Measurements from ENCODE around the gene CEMIP.
A peak's percentile ranks its signal among the peaks of the same experiment; 100 is the strongest.

The CEMIP gene

GRCh38 chr15:80778964-80779657 lies at the start of gene CEMIP:
CEMIP (plus strand) TSS chr15:80779370; CDS start chr15:80873880, 94,510 bp downstream.
- H3K27me3 Mint-ChIP-seq: peaks cover 63% of the 10 kb centered on the region
- peak within 1 kb of the TSS; percentile 46 for H3K4me3 Mint-ChIP-seq
- DNase-seq (ENCODE audit: low spot score in 2 of 2) (no peak), ATAC-seq (replicated peaks; ENCODE audit: extremely low read depth, poor library complexity, severe bottlenecking) (no peak)
- H3K36me3 Mint-ChIP-seq (ENCODE audit: insufficient read depth): peaks cover 2% of the 10 kb centered on the region
- H3K4me1 Mint-ChIP-seq: peaks cover 9% of the 10 kb centered on the region
- no peak within 1 kb of the TSS for H3K27ac Mint-ChIP-seq (ENCODE audit: low read depth)
- H3K9me3 Mint-ChIP-seq: no peaks in the 10 kb centered on the region

GRCh38 chr15:80730387-80730786 lies 48.8 kb upstream of the CEMIP start:
- DNase-seq (ENCODE audit: low spot score in 2 of 2) (no peak), ATAC-seq (replicated peaks; ENCODE audit: extremely low read depth, poor library complexity, severe bottlenecking) (no peak)
- Mint-ChIP-seq H3K4me1 (peaks cover 13% of the 10 kb centered on the region), H3K9me3 (no peaks in the 10 kb centered on the region), H3K36me3 (ENCODE audit: insufficient read depth) (no peaks in the 10 kb centered on the region), H3K27ac (ENCODE audit: low read depth) (no peak overlapping the region), H3K4me3 (no peak overlapping the region), H3K27me3 (no peaks in the 10 kb centered on the region)

- no peaks in the 10 kb centered on the region for H3K36me3 Mint-ChIP-seq (ENCODE audit: insufficient read depth)
- H3K4me3 Mint-ChIP-seq: no peak overlapping the region
- no peaks in the 10 kb centered on the region for H3K27me3 Mint-ChIP-seq
- ATAC-seq (replicated peaks; ENCODE audit: extremely low read depth, poor library complexity, severe bottlenecking): no peak
- H3K9me3 Mint-ChIP-seq: no peaks in the 10 kb centered on the region
- H3K27ac Mint-ChIP-seq (ENCODE audit: low read depth): no peak overlapping the region
- H3K4me1 Mint-ChIP-seq: peaks cover 13% of the 10 kb centered on the region
- no peak for DNase-seq (ENCODE audit: low spot score in 2 of 2)
These were observed 48.2 kb upstream of the CEMIP start for GRCh38 chr15:80730926-80731325.

GRCh38 chr15:80732167-80732566 lies 47.0 kb upstream of the CEMIP start:
- Mint-ChIP-seq H3K4me3 (no peak overlapping the region), H3K4me1 (peaks cover 13% of the 10 kb centered on the region), H3K27ac (ENCODE audit: low read depth) (no peak overlapping the region), H3K27me3 (no peaks in the 10 kb centered on the region), H3K36me3 (ENCODE audit: insufficient read depth) (no peaks in the 10 kb centered on the region), H3K9me3 (no peaks in the 10 kb centered on the region)
- ATAC-seq (replicated peaks; ENCODE audit: extremely low read depth, poor library complexity, severe bottlenecking): no peak
- no peak for DNase-seq (ENCODE audit: low spot score in 2 of 2)

- Mint-ChIP-seq H3K27me3 (no peaks in the 10 kb centered on the region), H3K9me3 (no peaks in the 10 kb centered on the region), H3K4me3 (no peak overlapping the region), H3K4me1 (peaks cover 13% of the 10 kb centered on the region), H3K36me3 (ENCODE audit: insufficient read depth) (no peaks in the 10 kb centered on the region), H3K27ac (ENCODE audit: low read depth) (no peak overlapping the region)
- DNase-seq (ENCODE audit: low spot score in 2 of 2) (no peak), ATAC-seq (replicated peaks; ENCODE audit: extremely low read depth, poor library complexity, severe bottlenecking) (no peak)
These were observed 46.4 kb upstream of the CEMIP start for GRCh38 chr15:80732818-80733217.

GRCh38 chr15:80733460-80733859 lies 45.7 kb upstream of the CEMIP start:
- no peaks in the 10 kb centered on the region for H3K27me3 Mint-ChIP-seq
- DNase-seq (ENCODE audit: low spot score in 2 of 2) (no peak), ATAC-seq (replicated peaks; ENCODE audit: extremely low read depth, poor library complexity, severe bottlenecking) (no peak)
- H3K9me3 Mint-ChIP-seq: no peaks in the 10 kb centered on the region
- no peak overlapping the region for H3K27ac Mint-ChIP-seq (ENCODE audit: low read depth)
- no peaks in the 10 kb centered on the region for H3K36me3 Mint-ChIP-seq (ENCODE audit: insufficient read depth)
- H3K4me1 Mint-ChIP-seq: peaks cover 13% of the 10 kb centered on the region
- no peak overlapping the region for H3K4me3 Mint-ChIP-seq

GRCh38 chr15:80735344-80735743 lies 43.8 kb upstream of the CEMIP start:
- Mint-ChIP-seq H3K9me3 (no peaks in the 10 kb centered on the region), H3K36me3 (ENCODE audit: insufficient read depth) (no peaks in the 10 kb centered on the region), H3K27ac (ENCODE audit: low read depth) (no peak overlapping the region), H3K27me3 (no peaks in the 10 kb centered on the region), H3K4me1 (peaks cover 13% of the 10 kb centered on the region), H3K4me3 (no peak overlapping the region)
- ATAC-seq (replicated peaks; ENCODE audit: extremely low read depth, poor library complexity, severe bottlenecking): no peak
- DNase-seq (ENCODE audit: low spot score in 2 of 2): no peak

- ATAC-seq (replicated peaks; ENCODE audit: extremely low read depth, poor library complexity, severe bottlenecking) (no peak), DNase-seq (ENCODE audit: low spot score in 2 of 2) (no peak)
- Mint-ChIP-seq H3K4me3 (no peak overlapping the region), H3K27ac (ENCODE audit: low read depth) (no peak overlapping the region), H3K36me3 (ENCODE audit: insufficient read depth) (no peaks in the 10 kb centered on the region), H3K4me1 (peaks cover 13% of the 10 kb centered on the region), H3K27me3 (no peaks in the 10 kb centered on the region), H3K9me3 (no peaks in the 10 kb centered on the region)
These were observed 42.6 kb upstream of the CEMIP start for GRCh38 chr15:80736560-80736959.

GRCh38 chr15:80739919-80740318 lies 39.3 kb upstream of the CEMIP start:
- Mint-ChIP-seq H3K4me3 (no peak overlapping the region), H3K36me3 (ENCODE audit: insufficient read depth) (no peaks in the 10 kb centered on the region), H3K27me3 (no peaks in the 10 kb centered on the region), H3K4me1 (no peaks in the 10 kb centered on the region), H3K27ac (ENCODE audit: low read depth) (no peak overlapping the region), H3K9me3 (no peaks in the 10 kb centered on the region)
- DNase-seq (ENCODE audit: low spot score in 2 of 2) (no peak), ATAC-seq (replicated peaks; ENCODE audit: extremely low read depth, poor library complexity, severe bottlenecking) (no peak)

- no peak overlapping the region for H3K4me3 Mint-ChIP-seq
These were observed 37.1 kb upstream of the CEMIP start for GRCh38 chr15:80742081-80742480.

GRCh38 chr15:80743189-80743833 lies 35.9 kb upstream of the CEMIP start:
- H3K36me3 Mint-ChIP-seq (ENCODE audit: insufficient read depth): no peaks in the 10 kb centered on the region

More at GRCh38 chr15:80742081-80742480, 37.1 kb upstream of the CEMIP start:
- Mint-ChIP-seq H3K4me1 (no peaks in the 10 kb centered on the region), H3K36me3 (ENCODE audit: insufficient read depth) (no peaks in the 10 kb centered on the region), H3K27ac (ENCODE audit: low read depth) (no peak overlapping the region), H3K9me3 (peaks cover 6% of the 10 kb centered on the region), H3K27me3 (no peaks in the 10 kb centered on the region)
- DNase-seq (ENCODE audit: low spot score in 2 of 2) (no peak), ATAC-seq (replicated peaks; ENCODE audit: extremely low read depth, poor library complexity, severe bottlenecking) (no peak)

GRCh38 chr15:80744415-80744814 lies 34.8 kb upstream of the CEMIP start:
- Mint-ChIP-seq H3K4me3 (no peak overlapping the region), H3K4me1 (no peaks in the 10 kb centered on the region), H3K36me3 (ENCODE audit: insufficient read depth) (no peaks in the 10 kb centered on the region), H3K27me3 (no peaks in the 10 kb centered on the region), H3K9me3 (peaks cover 6% of the 10 kb centered on the region), H3K27ac (ENCODE audit: low read depth) (no peak overlapping the region)
- DNase-seq (ENCODE audit: low spot score in 2 of 2) (no peak), ATAC-seq (replicated peaks; ENCODE audit: extremely low read depth, poor library complexity, severe bottlenecking) (no peak)

More at GRCh38 chr15:80743189-80743833, 35.9 kb upstream of the CEMIP start:
- DNase-seq (ENCODE audit: low spot score in 2 of 2) (no peak), ATAC-seq (replicated peaks; ENCODE audit: extremely low read depth, poor library complexity, severe bottlenecking) (no peak)
- no peaks in the 10 kb centered on the region for H3K27me3 Mint-ChIP-seq
- no peak overlapping the region for H3K27ac Mint-ChIP-seq (ENCODE audit: low read depth)
- H3K9me3 Mint-ChIP-seq: peaks cover 6% of the 10 kb centered on the region
- no peaks in the 10 kb centered on the region for H3K4me1 Mint-ChIP-seq
- H3K4me3 Mint-ChIP-seq: no peak overlapping the region

GRCh38 chr15:80744826-80745225 lies 34.3 kb upstream of the CEMIP start:
- no peak for ATAC-seq (replicated peaks; ENCODE audit: extremely low read depth, poor library complexity, severe bottlenecking)
- Mint-ChIP-seq H3K9me3 (peaks cover 6% of the 10 kb centered on the region), H3K36me3 (ENCODE audit: insufficient read depth) (no peaks in the 10 kb centered on the region)

More at GRCh38 chr15:80744826-80745225, 34.3 kb upstream of the CEMIP start:
- Mint-ChIP-seq H3K4me1 (no peaks in the 10 kb centered on the region), H3K27me3 (no peaks in the 10 kb centered on the region), H3K4me3 (no peak overlapping the region), H3K27ac (ENCODE audit: low read depth) (no peak overlapping the region)
- DNase-seq (ENCODE audit: low spot score in 2 of 2): no peak
